ENCODE data around the gene MLYCD.

Gene MLYCD

GRCh38 chr16:83961591-83961990 is 62.7 kb downstream of the MLYCD start:
- H3K36me3 ChIP-seq (ENCODE audit: control insufficient read depth, low read length): no peaks in the 10 kb centered on the region
- no peaks in the 10 kb centered on the region for H4K20me1 ChIP-seq (ENCODE audit: control insufficient read depth, insufficient read depth, low read depth, low read length)
- H3F3A ChIP-seq (ENCODE audit: control insufficient read depth, insufficient read depth): no peaks in the 10 kb centered on the region
- H3K79me2 ChIP-seq (ENCODE audit: control insufficient read depth, low read length): no peaks in the 10 kb centered on the region
- no peaks in the 10 kb centered on the region for H3K27me3 ChIP-seq (ENCODE audit: control insufficient read depth, low read length)
- H3K4me2 ChIP-seq (ENCODE audit: low read length): no peak overlapping the region
- no peak for TF ChIP-seq CTCF (IDR thresholded peaks at IDR 0.05; ENCODE audit: low read depth, low read length, poor library complexity, severe bottlenecking)
- TF ChIP-seq EZH2phosphoT487 (IDR thresholded peaks at IDR 0.05; ENCODE audit: borderline replicate concordance, low read length): no peak
- H3K9me3 ChIP-seq (ENCODE audit: control insufficient read depth, insufficient read depth, low read length): no peaks in the 10 kb centered on the region
- H3K27ac ChIP-seq (ENCODE audit: low read depth, low read length): no peak overlapping the region
- H3K9me2 ChIP-seq (replicated peaks; ENCODE audit: control insufficient read depth, low read length): no peaks in the 10 kb centered on the region
- no peak overlapping the region for H3K4me3 ChIP-seq (ENCODE audit: low read length)
- no peaks in the 10 kb centered on the region for H3K4me1 ChIP-seq (ENCODE audit: control insufficient read depth, low read length)

GRCh38 chr16:83963277-83964119 is 64.6 kb downstream of the MLYCD start:
- Histone ChIP-seq H3K9me3 (ENCODE audit: control insufficient read depth, insufficient read depth, low read length) (no peaks in the 10 kb centered on the region), H3F3A (ENCODE audit: control insufficient read depth, insufficient read depth) (no peaks in the 10 kb centered on the region), H3K36me3 (ENCODE audit: control insufficient read depth, low read length) (no peaks in the 10 kb centered on the region), H3K9me2 (replicated peaks; ENCODE audit: control insufficient read depth, low read length) (no peaks in the 10 kb centered on the region), H4K20me1 (ENCODE audit: control insufficient read depth, insufficient read depth, low read depth, low read length) (no peaks in the 10 kb centered on the region), H3K4me3 (ENCODE audit: low read length) (no peak overlapping the region), H3K4me2 (ENCODE audit: low read length) (no peak overlapping the region), H3K79me2 (ENCODE audit: control insufficient read depth, low read length) (no peaks in the 10 kb centered on the region), H3K27ac (ENCODE audit: low read depth, low read length) (no peak overlapping the region), H3K27me3 (ENCODE audit: control insufficient read depth, low read length) (no peaks in the 10 kb centered on the region), H3K4me1 (ENCODE audit: control insufficient read depth, low read length) (no peaks in the 10 kb centered on the region)
- TF ChIP-seq EZH2phosphoT487 (IDR thresholded peaks at IDR 0.05; ENCODE audit: borderline replicate concordance, low read length): no peak
- no peak for TF ChIP-seq CTCF (IDR thresholded peaks at IDR 0.05; ENCODE audit: low read depth, low read length, poor library complexity, severe bottlenecking)

- Histone ChIP-seq H4K20me1 (ENCODE audit: control insufficient read depth, insufficient read depth, low read depth, low read length) (no peaks in the 10 kb centered on the region), H3K4me3 (ENCODE audit: low read length) (no peak overlapping the region), H3K4me1 (ENCODE audit: control insufficient read depth, low read length) (no peaks in the 10 kb centered on the region), H3F3A (ENCODE audit: control insufficient read depth, insufficient read depth) (no peaks in the 10 kb centered on the region), H3K9me2 (replicated peaks; ENCODE audit: control insufficient read depth, low read length) (no peaks in the 10 kb centered on the region), H3K9me3 (ENCODE audit: control insufficient read depth, insufficient read depth, low read length) (no peaks in the 10 kb centered on the region), H3K27ac (ENCODE audit: low read depth, low read length) (no peak overlapping the region), H3K36me3 (ENCODE audit: control insufficient read depth, low read length) (no peaks in the 10 kb centered on the region), H3K79me2 (ENCODE audit: control insufficient read depth, low read length) (no peaks in the 10 kb centered on the region), H3K27me3 (ENCODE audit: control insufficient read depth, low read length) (no peaks in the 10 kb centered on the region), H3K4me2 (ENCODE audit: low read length) (no peak overlapping the region)
- no peak for TF ChIP-seq CTCF (IDR thresholded peaks at IDR 0.05; ENCODE audit: low read depth, low read length, poor library complexity, severe bottlenecking)
- no peak for TF ChIP-seq EZH2phosphoT487 (IDR thresholded peaks at IDR 0.05; ENCODE audit: borderline replicate concordance, low read length)
Measured at GRCh38 chr16:83964684-83965443, 65.9 kb downstream of the MLYCD start.

Data from DOHH2 (cell line).